HCT116 (cell line): ENCODE measurements around the gene PITPNM1. TPM values are rescaled to one million over a fixed set of nuclear protein-coding genes. Genes with fewer than 3 reads are reported as not detected.

Experiments used
- ATAC-seq: fragments of 200-7000 bp; cut with Tn5 transposase; 2 replicates; pipeline ENCODE4 v1.9.1; 2020; ENCODE audit warnings: mild to moderate bottlenecking, moderate library complexity
- BruUV-seq: library from RNA; stranded (reverse); fragments of 400-500 nt; replicated peaks from 2 replicates; lab custom pipeline; 2021; lab: Mats Ljungman, UMichigan
- CTCF ChIA-PET: fragments of 300-600 bp; sonication (Branson Sonifier 250); formaldehyde crosslinking; loops from one replicate; lab custom pipeline; 2021; ENCODE audit warnings: antibody characterized with exemption; lab: Charles Lee
- POLR2A ChIA-PET: fragments of 300-600, 350-600 bp; sonication (Branson Sonifier 250); formaldehyde crosslinking; loops from one replicate; lab custom pipeline; 2021; ENCODE audit warnings: antibody characterized with exemption; lab: Charles Lee
- RAD21 ChIA-PET, 2 experiments: fragments of 300-600 bp; sonication (Branson Sonifier 250); formaldehyde crosslinking; loops; one replicate each; lab custom pipeline; 2023; ENCODE audit warnings: low total read pairs in 2 of 2; ENCODE audit not compliant: uncharacterized antibody in 2 of 2, unreplicated experiment in 2 of 2, low non-redundant PET in 1 of 2; lab: Charles Lee
- DNase-seq: peaks from one replicate; pipeline ENCODE4 v3.0.0-alpha.2; 2010; ENCODE audit warnings: low read depth, low spot score
- H2AFZ ChIP-seq: fragments of 200-600 bp; shearing (Covaris generic), sonication (generic); 2 replicates; pipeline ENCODE4 v1.6.1; 2017; ENCODE audit warnings: low read depth, mixed run types, mixed read lengths, antibody characterized with exemption, low read length; ENCODE audit not compliant: poor library complexity, severe bottlenecking
- H3K27ac ChIP-seq: 2 replicates; pipeline ENCODE4 v1.5.1; 2012; ENCODE audit warnings: low read depth, low read length
- H3K27me3 ChIP-seq: fragments of 200-600 bp; sonication (generic); 2 replicates; pipeline ENCODE4 v1.6.1; 2016; ENCODE audit warnings: mixed run types, low read length, mixed read lengths; ENCODE audit not compliant: insufficient read depth
- H3K36me3 ChIP-seq, 2 experiments: fragments of 200-500 bp in 1 of 2; fragments of 200-600 bp in 1 of 2; sonication (Bioruptor generic) in 1 of 2; sonication (generic) in 1 of 2; 2 replicates each; pipeline versions ENCODE4 v1.5.1 to v1.6.1; 2014 to 2016; ENCODE audit warnings: low read length in 2 of 2, inconsistent platforms in 1 of 2, mixed read lengths in 1 of 2, mixed run types in 1 of 2; ENCODE audit not compliant: insufficient read depth in 2 of 2, control insufficient read depth in 1 of 2
- H3K4me1 ChIP-seq, 2 experiments: fragments of 200-600 bp in 1 of 2; sonication (generic) in 1 of 2; 2 replicates each; pipeline versions ENCODE4 v1.5.1 to v1.6.1; 2012 to 2017; ENCODE audit warnings: low read length in 2 of 2, inconsistent platforms in 1 of 2, mild to moderate bottlenecking in 1 of 2, mixed read lengths in 1 of 2, mixed run types in 1 of 2, moderate library complexity in 1 of 2; ENCODE audit not compliant: insufficient read depth in 2 of 2, control insufficient read depth in 1 of 2
- H3K4me2 ChIP-seq: fragments of 200-600 bp; sonication (generic); 2 replicates; pipeline ENCODE4 v1.6.1; 2017; ENCODE audit warnings: mixed run types, low read length, mixed read lengths
- H3K4me3 ChIP-seq, 2 experiments: fragments of 200-600 bp in 1 of 2; sonication (generic) in 1 of 2; replicated peaks in 1 of 2; 2 replicates each; pipeline ENCODE4 v1.5.1; 2011 to 2016; ENCODE audit warnings: low read length in 2 of 2, control low read depth in 1 of 2, low read depth in 1 of 2, mild to moderate bottlenecking in 1 of 2, mixed read lengths in 1 of 2, mixed run types in 1 of 2
- H3K79me2 ChIP-seq: fragments of 200-600 bp; sonication (generic); 2 replicates; pipeline ENCODE4 v1.6.1; 2017; ENCODE audit warnings: mild to moderate bottlenecking, mixed run types, low read length, moderate library complexity, mixed read lengths; ENCODE audit not compliant: insufficient read depth
- H3K9ac ChIP-seq: fragments of 200-600 bp; sonication (generic); 2 replicates; pipeline ENCODE4 v1.6.1; 2016; ENCODE audit warnings: low read length, mixed read lengths
- H3K9me2 ChIP-seq: fragments of 200-600 bp; sonication (generic), shearing (Covaris generic); 2 replicates; pipeline ENCODE4 v1.6.1; 2017; ENCODE audit warnings: mixed run types, mild to moderate bottlenecking, moderate library complexity; ENCODE audit not compliant: insufficient read depth
- H3K9me3 ChIP-seq, 2 experiments: fragments of 200-500 bp in 1 of 2; fragments of 200-600 bp in 1 of 2; sonication (Bioruptor generic) in 1 of 2; sonication (generic) in 1 of 2; 2 replicates each; pipeline ENCODE4 v1.6.1; 2014 to 2017; ENCODE audit warnings: low read length in 2 of 2, mixed read lengths in 2 of 2, inconsistent platforms in 1 of 2, low read depth in 1 of 2, mild to moderate bottlenecking in 1 of 2, mixed run types in 1 of 2, moderate library complexity in 1 of 2; ENCODE audit not compliant: control insufficient read depth in 1 of 2, insufficient read depth in 1 of 2
- H4K20me1 ChIP-seq: fragments of 200-600 bp; sonication (generic), shearing (Covaris generic); 2 replicates; pipeline ENCODE4 v1.6.1; 2017; ENCODE audit warnings: mixed run types, mild to moderate bottlenecking, moderate library complexity; ENCODE audit not compliant: insufficient read depth
- ATF3 ChIP-seq: IDR thresholded peaks from 2 replicates; pipeline ENCODE4 v1.6.1; 2012
- CEBPB ChIP-seq: IDR thresholded peaks from 2 replicates; pipeline ENCODE4 v1.6.1; 2012; ENCODE audit warnings: low read depth
- ELF1 ChIP-seq: IDR thresholded peaks from 2 replicates; pipeline ENCODE4 v1.6.1; 2012; ENCODE audit warnings: low read depth, borderline replicate concordance
- EZH2 ChIP-seq: fragments of 200-600 bp; sonication (generic); IDR thresholded peaks from 2 replicates; pipeline ENCODE4 v1.6.1; 2017; ENCODE audit warnings: antibody characterized with exemption, mixed run types
- POLR2A ChIP-seq: IDR thresholded peaks from 2 replicates; pipeline ENCODE4 v1.7.0; 2011; ENCODE audit warnings: borderline replicate concordance; ENCODE audit not compliant: insufficient read depth, insufficient read length; ENCODE audit errors: extremely low read depth
- POLR2AphosphoS5 ChIP-seq: IDR thresholded peaks from 2 replicates; pipeline ENCODE4 v1.6.1; 2011; ENCODE audit warnings: mild to moderate bottlenecking, low read depth, low read length, moderate library complexity
- RAD21 ChIP-seq: IDR thresholded peaks from 2 replicates; pipeline ENCODE4 v1.6.1; 2012; ENCODE audit warnings: low read depth, mild to moderate bottlenecking
- TCF7L2 ChIP-seq: IDR thresholded peaks from 2 replicates; pipeline ENCODE4 v1.7.0; 2011; ENCODE audit warnings: borderline replicate concordance, inconsistent platforms; ENCODE audit not compliant: insufficient read depth, insufficient read length; ENCODE audit errors: extremely low read depth
- ZFX ChIP-seq: fragments of 450-650 bp; IDR thresholded peaks from 2 replicates; pipeline ENCODE4 v1.6.1; 2017
- intact Hi-C: fragments of 100-400 bp; cut with micrococcal nuclease; formaldehyde crosslinking; loops from 2 replicates; pipeline ENCODE4 v1.10.0; 2022
- total RNA-seq: library from RNA; stranded (reverse); gene quantifications from one replicate; pipeline ENCODE4 v1.2.1, GENCODE V29; 2021; ENCODE audit not compliant: unreplicated experiment

PITPNM1 gene
- total RNA-seq, 1 experiment from 2014 or later: 79.5 TPM

- intact Hi-C loops: no loop called here
- Histone ChIP-seq H3K4me3 (no peak overlapping the region), H2AFZ (no peak overlapping the region), H3K27ac (no peak overlapping the region), H4K20me1 (no peaks in the 10 kb centered on the region), H3K27me3 (no peaks in the 10 kb centered on the region), H3K9me3 (peaks cover 9 to 11% of the 10 kb centered on the region in 2 experiments; a peak in 2 of 4 replicates), H3K9me2 (no peaks in the 10 kb centered on the region), H3K9ac (no peak overlapping the region)
- RAD21 ChIA-PET: no interaction called here
- no peak for ATAC-seq
- TF ChIP-seq ZFX (no peak), TCF7L2 (no peak), POLR2A (no peak)
- TF ChIP-seq, all 23 proteins: peak for 0
- ChIA-PET POLR2A (no interaction called here), CTCF (no interaction called here)
- no peaks in the 10 kb centered on the region for H3K79me2 ChIP-seq
- H3K4me2 ChIP-seq: no peak overlapping the region
- BruUV-seq: no TSS peak
- H3K4me1 ChIP-seq: no peaks in the 10 kb centered on the region
- DNase-seq: no peak
- no peaks in the 10 kb centered on the region for H3K36me3 ChIP-seq
Observed at GRCh38 chr11:67538306-67538705, 33.1 kb upstream of the PITPNM1 start.

GRCh38 chr11:67535561-67535960, 30.4 kb upstream of the PITPNM1 start:
- no peaks in the 10 kb centered on the region for H3K36me3 ChIP-seq
- peaks cover 13% of the 10 kb centered on the region in 2 experiments; a peak in 2 of 4 replicates for H3K9me3 ChIP-seq
- no peak overlapping the region for H3K4me2 ChIP-seq
- DNase-seq (no peak), ATAC-seq (no peak)
- H2AFZ ChIP-seq: no peak overlapping the region
- intact Hi-C loops: no loop called here
- no peaks in the 10 kb centered on the region for H4K20me1 ChIP-seq
- no TSS peak for BruUV-seq
- H3K27me3 ChIP-seq: no peaks in the 10 kb centered on the region
- ChIA-PET RAD21 (no interaction called here), CTCF (no interaction called here), POLR2A (no interaction called here)
- H3K9me2 ChIP-seq: no peaks in the 10 kb centered on the region
- no peak overlapping the region for H3K4me3 ChIP-seq
- no peak overlapping the region for H3K9ac ChIP-seq
- H3K79me2 ChIP-seq: no peaks in the 10 kb centered on the region
- no peak overlapping the region for H3K27ac ChIP-seq
- no peaks in the 10 kb centered on the region for H3K4me1 ChIP-seq
- TF ChIP-seq POLR2A (no peak), RAD21 (no peak), ELF1 (no peak), ATF3 (no peak), EZH2 (no peak), POLR2AphosphoS5 (no peak), CEBPB (no peak)
